Right renal pelvis (tissue), 4 donors: ENCODE results near the gene PSIP1. TPM values are rescaled to one million over a fixed set of nuclear protein-coding genes. Genes with fewer than 3 reads are reported as not detected.
"Not testable (repeated sequence)": the region's sequence is repeated elsewhere in the genome, so short reads cannot be mapped to it uniquely, and the experiment has no call there.

ENCODE experiments used
- DNase-seq, 4 donors: peaks; one replicate each; pipeline ENCODE4 v3.0.0-alpha.2; 2013; ENCODE audit warnings: low read depth in 4 of 4, low spot score in 3 of 4, missing footprints in 1 of 4
- polyA plus RNA-seq, 4 donors: library from polyadenylated mRNA; unstranded; fragments of 120-200 nt; gene quantifications; one replicate each; pipeline ENCODE4 v1.2.1, GENCODE V29; 2013; ENCODE audit not compliant: insufficient read length in 4 of 4

The PSIP1 gene
- polyA plus RNA-seq, result 100 to 1,000 TPM; 176 to 236 (median 216) TPM

DNA sequence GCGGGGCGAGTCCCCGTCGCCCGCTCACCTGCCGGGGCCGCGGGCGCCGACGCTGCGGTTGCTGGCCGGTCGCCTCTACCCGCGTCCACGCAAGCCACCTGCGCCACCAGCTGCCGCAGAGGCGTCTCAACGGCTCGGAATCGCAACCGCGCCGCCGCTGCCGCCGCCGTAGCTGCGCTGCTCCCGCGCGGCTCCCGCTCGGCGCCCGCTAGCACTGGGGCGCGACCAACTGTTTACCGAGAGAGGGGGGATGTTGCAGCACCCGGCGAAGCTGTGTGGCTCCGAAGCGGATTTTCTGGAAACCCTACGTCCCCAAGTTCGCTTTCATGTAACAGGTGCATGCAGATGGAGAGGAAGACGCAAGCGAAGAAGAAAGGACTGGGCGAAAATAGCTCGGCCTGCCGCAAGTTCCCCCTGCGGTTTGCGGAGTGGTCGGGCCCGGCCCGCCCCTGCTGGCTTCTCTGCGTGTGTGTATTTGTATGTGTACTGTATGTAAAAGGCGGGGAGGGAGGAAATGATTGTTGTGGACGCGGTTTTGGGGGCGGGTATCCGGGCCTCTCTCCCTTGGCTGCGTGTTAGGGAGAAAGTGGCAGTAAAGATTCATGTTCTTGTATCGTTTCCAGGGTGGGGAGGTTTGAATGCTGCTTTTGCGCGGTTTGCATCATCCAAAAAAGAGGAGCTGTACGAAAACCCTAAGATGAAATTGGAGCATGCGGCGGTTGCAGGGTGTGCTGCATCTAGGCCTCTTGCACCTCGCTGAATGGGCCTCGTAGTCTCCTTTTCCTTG lies at the start of gene PSIP1:
Gene PSIP1 (minus strand): TSS at position 182 of the 787 bp plus-strand sequence. CDS start 782 bp downstream, outside the sequence.
- peak; percentile 68 to 84 (median 77) for DNase-seq

GRCh38 chr9:15553528-15553898 lies 42.7 kb upstream of the PSIP1 start:
- DNase-seq, result no peak

GRCh38 chr9:15552636-15553527 lies 42.1 kb upstream of the PSIP1 start, which contains the start of gene CCDC171:
TSS of gene CCDC171 (plus strand) at chr9:15553043. CDS start at chr9:15564089, 11,046 bp downstream.
- peak; percentile 91 to 93 (median 93) for DNase-seq

DNA sequence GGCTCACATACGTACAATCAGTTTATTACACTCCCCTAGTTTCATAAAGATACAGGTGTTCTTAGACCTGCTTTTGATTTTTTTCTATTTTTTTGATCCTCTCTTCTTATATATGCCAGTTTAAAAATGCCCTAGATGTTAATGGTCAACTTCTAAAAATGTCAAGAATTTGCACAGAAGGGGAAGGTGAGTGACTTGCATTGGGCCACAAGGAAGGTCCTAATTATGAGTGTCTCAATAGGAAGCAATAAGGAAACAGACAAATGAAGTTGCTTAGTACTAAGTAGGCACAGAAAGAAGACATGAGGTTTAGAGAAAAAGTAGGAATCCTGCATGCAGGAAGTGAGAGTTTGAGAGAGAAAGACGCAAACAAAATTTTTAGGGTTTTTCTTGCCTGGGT lies 38.8 kb upstream of the PSIP1 start:
- no peak for DNase-seq

GRCh38 chr9:15543047-15543813 lies 32.5 kb upstream of the PSIP1 start:
- no peak for DNase-seq

GRCh38 chr9:15542624-15543023 lies 31.9 kb upstream of the PSIP1 start:
- DNase-seq, result no peak

DNA sequence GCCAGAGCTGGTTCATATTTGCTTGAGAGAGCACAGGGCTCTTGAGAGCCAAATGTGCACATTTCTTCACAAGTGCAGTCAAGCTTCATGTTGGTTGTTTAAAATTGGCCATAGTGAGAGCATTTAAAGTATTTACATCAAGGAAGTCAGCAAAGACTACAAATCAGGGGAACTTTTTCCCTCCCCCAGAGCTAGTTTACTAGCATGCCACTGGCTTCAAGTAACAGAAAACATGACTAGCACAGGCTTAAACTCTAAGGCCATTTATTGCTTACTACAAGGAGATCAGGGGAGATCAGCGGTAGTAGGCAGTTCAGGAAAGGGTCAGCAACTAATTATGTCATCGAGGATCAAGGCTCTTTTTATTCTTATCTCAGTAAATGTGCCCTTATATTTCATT lies 31.1 kb upstream of the PSIP1 start:
- peak in 3 of 4 donors; percentile 7 to 31 (median 12) for DNase-seq

DNA sequence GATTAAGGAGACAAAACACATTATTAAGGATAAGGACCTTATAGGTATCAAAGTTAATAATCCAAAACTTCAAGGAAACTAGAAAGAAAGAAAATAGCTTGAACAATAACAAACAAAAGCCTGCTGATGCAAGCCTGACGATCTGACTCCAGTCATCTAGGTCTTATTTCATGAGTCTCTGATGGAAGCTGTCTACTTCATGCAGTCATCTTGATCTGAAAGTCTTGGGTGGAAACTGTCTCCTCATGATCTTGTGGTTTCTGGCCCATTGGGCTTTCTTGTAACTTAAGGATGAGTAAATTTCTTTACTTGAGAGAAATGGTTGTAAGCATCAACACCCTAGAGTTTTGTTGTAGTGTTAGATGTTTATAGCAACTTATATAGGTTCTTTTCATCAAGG lies 20.6 kb upstream of the PSIP1 start:
- no peak for DNase-seq

GRCh38 chr9:15529566-15530324 lies 19.0 kb upstream of the PSIP1 start:
- DNase-seq, result no peak

GRCh38 chr9:15527035-15527434 lies 16.3 kb upstream of the PSIP1 start:
- DNase-seq, result not testable (repeated sequence)

DNA sequence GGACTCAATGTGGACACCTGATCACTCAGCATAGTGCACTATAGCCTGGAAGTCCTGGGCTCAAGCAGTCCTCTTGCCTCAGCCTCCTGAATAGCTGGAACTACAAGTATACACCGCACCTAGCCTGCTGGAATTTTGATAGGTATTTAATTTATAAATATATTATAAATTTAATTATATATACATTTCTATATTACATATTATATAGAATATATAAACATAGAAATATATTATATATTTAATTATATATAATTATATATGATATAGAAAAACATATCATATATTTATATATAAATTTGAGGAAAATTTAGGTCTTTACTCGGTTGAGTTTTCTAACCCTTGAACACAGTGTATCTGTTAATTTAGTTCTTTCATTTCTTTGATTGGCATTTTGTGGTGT lies 15.2 kb upstream of the PSIP1 start:
- DNase-seq, result no peak

GRCh38 chr9:15524845-15525455 lies 14.2 kb upstream of the PSIP1 start:
- DNase-seq, result no peak

DNA sequence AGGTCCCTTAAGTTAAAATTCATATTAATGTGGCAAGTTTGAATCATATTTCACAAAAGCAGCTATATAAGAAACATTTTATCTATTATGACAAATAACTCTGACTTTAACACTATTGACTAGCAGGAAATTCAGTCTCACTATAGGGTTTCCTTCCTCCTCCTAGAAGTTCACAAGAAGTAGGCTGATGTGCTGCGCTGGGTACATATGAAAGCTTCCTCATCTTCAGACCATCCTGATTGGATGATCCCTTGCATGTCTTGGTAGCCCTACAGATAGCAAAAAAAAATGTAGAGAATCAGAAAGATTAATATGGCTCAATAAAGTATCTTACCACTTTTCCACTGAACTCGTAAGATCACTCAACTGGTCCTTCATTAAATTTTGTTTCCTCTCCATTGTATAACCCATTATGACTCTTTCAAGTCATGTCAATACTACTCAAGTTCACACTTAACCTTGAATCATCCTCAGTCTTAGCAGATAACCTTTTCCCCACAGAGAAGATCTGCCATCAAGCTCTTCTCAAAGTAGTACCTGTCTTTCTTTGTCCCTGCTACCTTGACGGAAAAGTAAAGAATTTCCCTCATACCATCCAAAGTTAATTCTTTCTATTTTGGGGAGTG lies 11.5 kb upstream of the PSIP1 start:
- no peak for DNase-seq

GRCh38 chr9:15521254-15521653 lies 10.5 kb upstream of the PSIP1 start:
- DNase-seq, result no peak

DNA sequence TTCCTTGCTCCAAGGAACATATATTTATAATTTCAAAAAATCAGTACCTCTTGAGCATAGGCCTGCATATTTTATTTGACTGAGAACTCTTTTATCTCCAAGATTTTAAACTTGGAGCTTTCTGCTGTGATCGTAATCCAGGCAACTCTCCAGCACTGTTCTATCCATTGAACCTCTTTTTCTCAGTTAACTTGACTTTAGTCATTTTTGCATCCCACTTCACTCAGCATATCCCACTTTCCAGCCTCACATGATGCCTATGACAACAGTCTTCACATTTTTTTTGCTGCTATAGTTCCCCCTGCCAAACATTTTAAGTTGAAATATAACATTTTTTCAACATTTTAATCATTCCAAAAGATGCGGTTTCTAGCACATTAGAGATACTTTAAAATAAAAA lies 9.1 kb upstream of the PSIP1 start:
- no peak for DNase-seq

GRCh38 chr9:15513335-15513734 lies 2.6 kb upstream of the PSIP1 start:
- no peak for DNase-seq

GRCh38 chr9:15512889-15513288 lies 2.1 kb upstream of the PSIP1 start:
- no peak for DNase-seq

DNA sequence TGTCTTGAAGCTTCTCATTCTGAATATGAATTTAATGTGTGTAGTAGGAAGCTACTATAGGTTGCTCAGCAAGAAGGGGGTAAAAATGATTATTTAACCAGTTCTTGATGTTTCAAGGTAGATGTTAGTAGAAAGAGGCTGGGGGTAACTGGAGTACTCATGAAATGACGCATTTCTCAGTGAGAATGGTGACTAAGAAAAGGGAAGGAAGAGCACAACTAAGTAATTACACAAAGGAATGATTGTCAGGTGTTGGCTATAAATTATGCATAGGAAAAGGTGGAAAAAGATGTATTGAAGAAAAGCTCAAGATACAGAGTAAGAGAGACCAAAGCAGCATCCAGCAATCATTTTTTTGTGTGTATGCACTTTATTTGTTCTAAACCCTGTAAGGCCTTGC lies 1.4 kb upstream of the PSIP1 start:
- DNase-seq, result no peak
